ENCODE measurements around the gene SLC25A3.
A peak's percentile ranks its signal among the peaks of the same experiment; 100 is the strongest.
"Not testable (repeated sequence)": the region's sequence is repeated elsewhere in the genome, so short reads cannot be mapped to it uniquely, and the experiment has no call there.

Gene SLC25A3

DNA sequence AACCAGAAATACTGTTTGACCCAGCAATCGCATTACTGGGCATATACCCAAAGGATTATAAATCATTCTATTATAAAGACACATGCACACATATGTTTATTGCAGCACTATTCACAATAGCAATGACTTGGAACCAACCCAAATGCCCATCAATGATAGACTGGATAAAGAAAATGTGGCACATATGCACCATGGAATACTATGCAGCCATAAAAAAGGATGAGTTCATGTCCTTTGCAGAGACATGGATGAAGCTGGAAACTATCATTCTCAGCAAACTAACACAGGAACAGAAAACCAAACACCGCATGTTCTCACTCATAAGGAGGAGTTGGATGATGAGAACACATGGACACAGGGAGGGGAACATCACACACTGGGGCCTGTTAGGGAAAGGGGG is 16.7 kb upstream of the SLC25A3 start:
- H3K79me2 ChIP-seq (ENCODE audit: control insufficient read depth, insufficient read depth, low read length, unreplicated experiment); H3K4me1 ChIP-seq (ENCODE audit: control insufficient read depth, insufficient read depth, low read length, unreplicated experiment): not testable (repeated sequence)

DNA sequence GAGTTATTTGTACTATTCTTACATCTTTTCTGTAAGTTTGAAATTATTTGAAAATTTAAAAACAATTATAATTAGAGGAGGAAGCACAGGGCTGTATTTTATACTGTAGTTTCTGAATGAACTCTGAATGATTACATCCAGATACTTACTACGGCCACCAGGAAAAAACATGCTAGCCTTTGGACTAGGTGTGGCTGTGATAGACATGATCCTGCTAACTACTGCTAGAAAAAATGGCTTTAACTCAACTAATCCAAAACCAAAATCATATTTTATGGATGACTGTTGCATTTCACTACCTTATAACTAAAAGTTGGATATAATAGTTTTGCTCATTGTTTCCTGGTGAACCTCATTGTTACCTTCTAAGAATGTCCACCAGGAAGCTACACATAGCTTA is 15.1 kb upstream of the SLC25A3 start:
- Histone ChIP-seq H3K79me2 (ENCODE audit: control insufficient read depth, insufficient read depth, low read length, unreplicated experiment) (no peaks in the 10 kb centered on the region), H3K36me3 (ENCODE audit: insufficient read depth, low read length) (no peaks in the 10 kb centered on the region), H3K4me1 (ENCODE audit: control insufficient read depth, insufficient read depth, low read length, unreplicated experiment) (peaks cover 5% of the 10 kb centered on the region), H3K27ac (ENCODE audit: low read depth, low read length) (no peak overlapping the region), H3K4me3 (ENCODE audit: low read depth, low read length) (no peak overlapping the region), H2AFZ (ENCODE audit: low read length, unreplicated experiment) (no peak overlapping the region), H3K27me3 (ENCODE audit: insufficient read depth, low read length) (no peaks in the 10 kb centered on the region)

More for the DNA sequence above, 16.7 kb upstream of the SLC25A3 start:
- not testable (repeated sequence) for H3K4me3 ChIP-seq (ENCODE audit: low read depth, low read length); H3K27ac ChIP-seq (ENCODE audit: low read depth, low read length); H3K27me3 ChIP-seq (ENCODE audit: insufficient read depth, low read length); H3K36me3 ChIP-seq (ENCODE audit: insufficient read depth, low read length); H2AFZ ChIP-seq (ENCODE audit: low read length, unreplicated experiment)

DNA sequence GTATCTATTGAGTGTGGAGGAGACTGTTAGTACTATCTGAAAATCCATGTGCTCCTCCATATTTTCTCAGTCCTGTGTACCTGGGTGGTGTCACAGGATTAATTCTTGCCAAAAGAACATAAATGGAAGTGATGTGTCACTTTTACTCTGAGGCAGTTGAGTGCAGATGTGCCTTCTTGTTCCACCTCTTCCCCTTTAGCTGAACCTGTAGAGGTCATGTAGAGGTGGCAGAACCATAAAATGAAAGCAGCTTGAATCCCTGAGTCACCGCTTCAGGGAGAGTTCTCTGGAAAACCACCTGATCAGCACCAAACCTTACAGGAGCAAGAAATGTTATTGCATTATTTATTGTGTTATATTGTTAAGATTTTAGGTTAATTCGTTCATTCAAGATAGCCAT is 14.7 kb upstream of the SLC25A3 start:
- H3K4me3 ChIP-seq (ENCODE audit: low read depth, low read length) = no peak overlapping the region
- H3K79me2 ChIP-seq (ENCODE audit: control insufficient read depth, insufficient read depth, low read length, unreplicated experiment) = no peaks in the 10 kb centered on the region
- no peak overlapping the region for H2AFZ ChIP-seq (ENCODE audit: low read length, unreplicated experiment)
- H3K36me3 ChIP-seq (ENCODE audit: insufficient read depth, low read length) = no peaks in the 10 kb centered on the region
- H3K27ac ChIP-seq (ENCODE audit: low read depth, low read length) = no peak overlapping the region
- H3K4me1 ChIP-seq (ENCODE audit: control insufficient read depth, insufficient read depth, low read length, unreplicated experiment) = peaks cover 5% of the 10 kb centered on the region
- no peaks in the 10 kb centered on the region for H3K27me3 ChIP-seq (ENCODE audit: insufficient read depth, low read length)

DNA sequence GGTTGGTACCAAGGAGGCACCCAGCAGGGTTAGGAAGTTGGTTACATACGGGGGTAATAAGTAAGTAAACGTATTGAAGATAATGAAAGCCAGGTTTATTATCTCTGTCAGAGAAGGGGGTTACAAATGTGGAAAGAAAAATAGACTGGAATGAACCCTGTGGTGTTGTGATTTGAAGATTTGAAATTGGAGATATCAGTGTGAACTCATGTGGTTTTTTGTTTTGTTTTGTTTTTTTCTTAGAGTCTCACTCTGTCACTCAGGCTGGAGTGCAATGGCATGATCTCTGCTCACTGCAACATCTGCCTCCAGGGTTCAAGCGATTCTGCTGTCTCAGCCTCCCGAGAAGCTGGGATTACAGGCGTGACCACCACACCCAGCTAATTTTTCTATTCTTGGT is 14.1 kb upstream of the SLC25A3 start:
- H3K4me1 ChIP-seq (ENCODE audit: control insufficient read depth, insufficient read depth, low read length, unreplicated experiment) = peaks cover 5% of the 10 kb centered on the region
- H3K27me3 ChIP-seq (ENCODE audit: insufficient read depth, low read length) = no peaks in the 10 kb centered on the region
- H2AFZ ChIP-seq (ENCODE audit: low read length, unreplicated experiment) = no peak overlapping the region
- no peak overlapping the region for H3K27ac ChIP-seq (ENCODE audit: low read depth, low read length)
- H3K4me3 ChIP-seq (ENCODE audit: low read depth, low read length) = no peak overlapping the region
- no peaks in the 10 kb centered on the region for H3K79me2 ChIP-seq (ENCODE audit: control insufficient read depth, insufficient read depth, low read length, unreplicated experiment)
- no peaks in the 10 kb centered on the region for H3K36me3 ChIP-seq (ENCODE audit: insufficient read depth, low read length)

DNA sequence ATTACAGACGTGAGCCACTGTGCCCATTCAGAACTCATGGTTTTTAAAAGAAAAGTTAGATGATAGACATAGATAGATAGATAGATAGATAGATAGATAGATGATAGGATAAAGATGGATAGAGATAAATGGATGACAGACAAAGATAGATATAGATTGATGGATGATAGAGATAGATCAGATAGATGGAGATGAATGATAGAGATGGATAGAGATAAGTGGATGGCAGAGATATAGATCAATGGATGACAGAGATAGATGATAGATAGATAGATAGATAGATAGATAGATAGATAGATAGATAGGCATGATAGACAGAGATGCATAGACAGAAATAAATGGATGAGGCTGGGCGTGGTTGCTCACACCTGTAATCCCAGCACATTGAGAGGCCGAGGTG is 13.7 kb upstream of the SLC25A3 start:
- no peak overlapping the region for H3K4me3 ChIP-seq (ENCODE audit: low read depth, low read length)
- H2AFZ ChIP-seq (ENCODE audit: low read length, unreplicated experiment) = no peak overlapping the region
- no peak overlapping the region for H3K27ac ChIP-seq (ENCODE audit: low read depth, low read length)
- H3K36me3 ChIP-seq (ENCODE audit: insufficient read depth, low read length) = no peaks in the 10 kb centered on the region
- H3K4me1 ChIP-seq (ENCODE audit: control insufficient read depth, insufficient read depth, low read length, unreplicated experiment) = peaks cover 5% of the 10 kb centered on the region
- H3K27me3 ChIP-seq (ENCODE audit: insufficient read depth, low read length) = no peaks in the 10 kb centered on the region
- no peaks in the 10 kb centered on the region for H3K79me2 ChIP-seq (ENCODE audit: control insufficient read depth, insufficient read depth, low read length, unreplicated experiment)

DNA sequence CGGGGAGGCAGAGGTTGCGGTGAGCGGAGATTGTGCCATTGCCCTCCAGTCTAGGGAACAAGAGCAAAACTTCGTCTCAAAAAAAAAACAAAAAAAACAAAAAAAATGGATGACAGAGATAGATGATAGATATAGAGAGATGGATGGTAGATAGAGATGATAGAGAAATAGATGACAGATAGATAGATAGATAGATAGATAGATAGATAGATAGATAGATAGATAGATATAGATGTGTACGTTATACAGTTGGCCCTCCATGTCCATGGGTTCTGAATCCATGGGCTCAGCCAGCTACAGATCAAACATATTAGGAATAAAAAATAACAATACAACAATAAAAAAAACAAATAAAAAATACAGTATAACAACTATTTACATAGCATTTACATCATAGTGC is 12.8 kb upstream of the SLC25A3 start:
- H3K27ac ChIP-seq (ENCODE audit: low read depth, low read length) = no peak overlapping the region
- no peak overlapping the region for H3K4me3 ChIP-seq (ENCODE audit: low read depth, low read length)
- H3K27me3 ChIP-seq (ENCODE audit: insufficient read depth, low read length) = no peaks in the 10 kb centered on the region
- H3K4me1 ChIP-seq (ENCODE audit: control insufficient read depth, insufficient read depth, low read length, unreplicated experiment) = peaks cover 5% of the 10 kb centered on the region
- H3K36me3 ChIP-seq (ENCODE audit: insufficient read depth, low read length) = no peaks in the 10 kb centered on the region
- no peak overlapping the region for H2AFZ ChIP-seq (ENCODE audit: low read length, unreplicated experiment)
- H3K79me2 ChIP-seq (ENCODE audit: control insufficient read depth, insufficient read depth, low read length, unreplicated experiment) = no peaks in the 10 kb centered on the region

DNA sequence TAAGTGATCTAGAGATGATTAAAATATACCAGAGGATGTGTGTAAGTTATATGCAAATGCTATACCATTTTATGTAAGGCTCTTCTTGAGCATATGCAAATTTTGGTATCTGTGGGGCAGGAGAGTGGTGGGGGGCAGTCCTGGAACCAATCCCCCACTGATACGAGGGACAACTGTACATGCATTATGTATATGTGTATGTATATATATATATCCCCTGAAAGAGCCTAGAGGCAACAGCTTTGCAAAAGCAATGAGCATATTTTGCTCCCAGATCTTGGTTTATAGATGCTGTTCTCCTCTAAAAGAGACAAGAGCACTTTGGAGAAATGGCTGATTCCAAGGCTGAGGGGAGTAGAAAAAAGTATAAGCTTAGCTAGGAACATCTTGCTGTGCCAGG is 12.4 kb upstream of the SLC25A3 start:
- H3K36me3 ChIP-seq (ENCODE audit: insufficient read depth, low read length) = no peaks in the 10 kb centered on the region
- no peak overlapping the region for H2AFZ ChIP-seq (ENCODE audit: low read length, unreplicated experiment)
- H3K27me3 ChIP-seq (ENCODE audit: insufficient read depth, low read length) = no peaks in the 10 kb centered on the region
- peaks cover 5% of the 10 kb centered on the region for H3K4me1 ChIP-seq (ENCODE audit: control insufficient read depth, insufficient read depth, low read length, unreplicated experiment)
- H3K27ac ChIP-seq (ENCODE audit: low read depth, low read length) = no peak overlapping the region
- no peaks in the 10 kb centered on the region for H3K79me2 ChIP-seq (ENCODE audit: control insufficient read depth, insufficient read depth, low read length, unreplicated experiment)
- no peak overlapping the region for H3K4me3 ChIP-seq (ENCODE audit: low read depth, low read length)

DNA sequence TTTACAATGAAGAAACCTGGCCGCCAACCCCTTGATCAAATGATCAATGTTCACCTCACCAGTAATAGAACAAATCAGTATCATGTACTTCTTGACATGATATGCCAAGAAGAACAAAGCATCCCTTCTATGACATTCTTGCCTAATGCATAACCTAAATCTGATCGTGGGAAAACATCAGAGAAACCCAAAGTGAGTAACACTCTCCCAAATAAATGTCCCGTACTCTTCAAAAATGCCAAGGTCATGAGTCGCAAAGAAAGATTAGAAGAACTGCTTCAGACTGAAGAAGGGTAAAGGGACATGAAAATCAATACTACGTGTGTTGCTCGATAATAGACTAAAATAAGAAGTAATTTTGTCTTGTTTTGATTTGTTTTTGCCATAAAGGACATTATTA is 11.4 kb upstream of the SLC25A3 start:
- Histone ChIP-seq H3K27me3 (ENCODE audit: insufficient read depth, low read length) (no peaks in the 10 kb centered on the region), H3K79me2 (ENCODE audit: control insufficient read depth, insufficient read depth, low read length, unreplicated experiment) (no peaks in the 10 kb centered on the region), H3K4me3 (ENCODE audit: low read depth, low read length) (no peak overlapping the region), H3K27ac (ENCODE audit: low read depth, low read length) (no peak overlapping the region), H2AFZ (ENCODE audit: low read length, unreplicated experiment) (no peak overlapping the region), H3K36me3 (ENCODE audit: insufficient read depth, low read length) (no peaks in the 10 kb centered on the region), H3K4me1 (ENCODE audit: control insufficient read depth, insufficient read depth, low read length, unreplicated experiment) (peaks cover 5% of the 10 kb centered on the region)

GRCh38 chr12:98587084-98587483 is 6.4 kb upstream of the SLC25A3 start:
- Histone ChIP-seq H3K27me3 (ENCODE audit: insufficient read depth, low read length) (no peaks in the 10 kb centered on the region), H3K4me3 (ENCODE audit: low read depth, low read length) (no peak overlapping the region), H3K36me3 (ENCODE audit: insufficient read depth, low read length) (no peaks in the 10 kb centered on the region), H2AFZ (ENCODE audit: low read length, unreplicated experiment) (no peak overlapping the region), H3K79me2 (ENCODE audit: control insufficient read depth, insufficient read depth, low read length, unreplicated experiment) (no peaks in the 10 kb centered on the region), H3K4me1 (ENCODE audit: control insufficient read depth, insufficient read depth, low read length, unreplicated experiment) (peaks cover 4% of the 10 kb centered on the region), H3K27ac (ENCODE audit: low read depth, low read length) (no peak overlapping the region)

DNA sequence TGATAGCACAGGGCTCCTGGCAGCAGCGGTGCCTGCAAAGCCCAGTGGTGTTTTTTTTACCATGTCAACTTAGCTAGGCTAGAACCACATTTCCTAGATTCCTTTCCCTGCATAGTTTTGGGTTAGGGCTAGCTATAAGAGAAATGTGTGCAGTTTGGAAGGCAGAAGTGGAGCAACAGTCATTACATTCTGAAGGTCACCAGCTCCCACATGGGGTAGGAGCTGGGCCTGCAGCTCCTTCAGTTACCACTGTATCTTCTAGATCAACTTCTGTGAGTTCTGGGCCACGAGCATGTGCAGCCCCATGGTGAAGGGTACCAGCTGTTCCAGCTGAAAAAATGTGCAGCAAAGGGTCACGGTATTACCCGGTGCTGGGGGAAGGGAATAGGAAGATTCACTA is 2.3 kb upstream of the SLC25A3 start:
- Histone ChIP-seq H3K4me3 (ENCODE audit: low read depth, low read length) (no peak overlapping the region), H2AFZ (ENCODE audit: low read length, unreplicated experiment) (no peak overlapping the region), H3K79me2 (ENCODE audit: control insufficient read depth, insufficient read depth, low read length, unreplicated experiment) (peaks cover 27% of the 10 kb centered on the region), H3K4me1 (ENCODE audit: control insufficient read depth, insufficient read depth, low read length, unreplicated experiment) (peaks cover 5% of the 10 kb centered on the region), H3K27me3 (ENCODE audit: insufficient read depth, low read length) (no peaks in the 10 kb centered on the region), H3K27ac (ENCODE audit: low read depth, low read length) (no peak overlapping the region), H3K36me3 (ENCODE audit: insufficient read depth, low read length) (peaks cover 8% of the 10 kb centered on the region)

- Histone ChIP-seq H3K36me3 (ENCODE audit: insufficient read depth, low read length) (peaks cover 17% of the 10 kb centered on the region), H3K79me2 (ENCODE audit: control insufficient read depth, insufficient read depth, low read length, unreplicated experiment) (peaks cover 44% of the 10 kb centered on the region), H3K27ac (ENCODE audit: low read depth, low read length) (peak overlapping the region; percentile 53), H3K27me3 (ENCODE audit: insufficient read depth, low read length) (no peaks in the 10 kb centered on the region), H3K4me3 (ENCODE audit: low read depth, low read length) (peak overlapping the region; percentile 81), H3K4me1 (ENCODE audit: control insufficient read depth, insufficient read depth, low read length, unreplicated experiment) (peaks cover 5% of the 10 kb centered on the region), H2AFZ (ENCODE audit: low read length, unreplicated experiment) (peak overlapping the region; percentile 98)
Measured at GRCh38 chr12:98592825-98593322, 612 bp upstream of the SLC25A3 start.

Data from ACC112 (cell line).